DMS153 treated with DMSO at 0.1 percent for 48 hours (cell line): ENCODE data around the gene LGR4.
A peak's percentile ranks its signal among the peaks of the same experiment; 100 is the strongest.

Experiments
- DNase-seq: peaks from one replicate; lab custom pipeline; 2025; ENCODE audit not compliant: unreplicated experiment; lab: John Stamatoyannopoulos, UW

The LGR4 gene

DNA sequence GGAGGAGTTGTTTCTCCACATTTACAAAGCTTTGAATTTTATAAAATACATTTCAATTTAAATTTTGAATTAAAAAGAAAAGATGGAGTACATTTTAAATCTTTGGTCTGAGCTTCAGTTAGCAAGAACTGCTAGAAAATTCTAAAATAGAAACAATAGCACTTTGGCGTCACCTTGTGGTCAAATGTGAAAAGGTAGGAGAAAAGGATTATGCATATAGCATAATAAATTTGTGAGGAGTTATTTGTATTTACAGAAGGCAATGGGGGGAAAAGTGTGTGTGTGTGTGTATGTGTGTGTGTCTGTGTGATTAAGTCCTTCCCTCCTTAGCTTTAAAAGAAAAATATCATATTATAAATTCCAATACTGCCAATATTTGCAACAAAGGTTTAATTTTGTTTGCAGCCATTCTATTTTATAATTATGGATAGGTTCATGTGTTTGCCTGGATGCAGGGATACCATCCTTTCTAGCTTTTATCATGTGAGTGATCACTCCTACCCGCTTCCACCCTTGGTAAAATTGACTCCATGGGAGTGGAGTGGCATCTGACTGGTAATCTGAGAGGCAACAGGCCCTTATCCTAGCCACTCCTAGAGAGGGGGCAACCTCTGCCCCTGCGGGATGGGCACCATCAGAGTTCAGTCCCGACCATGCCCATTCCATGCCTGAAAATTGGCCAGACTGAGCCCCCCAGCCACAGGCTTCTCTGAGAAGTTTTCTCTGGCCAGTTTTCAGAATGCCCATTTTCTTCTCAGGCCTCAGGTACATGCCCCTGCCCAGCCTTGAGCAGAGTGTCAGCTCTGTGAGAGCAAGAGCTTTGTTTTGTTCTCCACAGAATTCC lies 13.6 kb upstream of the LGR4 start:
- DNase-seq: peak; percentile 69

- DNase-seq: no peak
Observed at GRCh38 chr11:27482793-27483192, 10.2 kb upstream of the LGR4 start.

DNA sequence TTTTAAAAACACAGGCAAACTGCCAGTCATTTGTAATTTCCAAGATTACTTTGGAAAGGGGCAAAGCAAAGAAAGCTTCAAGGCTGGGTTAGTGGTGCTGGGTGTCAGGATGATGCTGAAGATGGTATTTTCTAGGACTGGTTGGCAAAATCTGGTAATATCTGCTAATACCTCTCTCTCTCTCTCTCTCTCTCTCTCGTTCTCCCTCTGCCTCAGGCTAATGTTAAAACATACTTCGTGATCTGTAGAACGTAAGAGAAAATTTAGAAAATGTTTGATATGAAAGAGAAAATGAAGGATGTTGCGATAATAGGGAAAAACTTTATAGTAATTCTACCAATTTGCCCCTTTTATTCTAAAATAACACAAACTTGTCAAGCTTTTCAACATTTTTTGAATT lies 9.4 kb upstream of the LGR4 start:
- no peak for DNase-seq

DNA sequence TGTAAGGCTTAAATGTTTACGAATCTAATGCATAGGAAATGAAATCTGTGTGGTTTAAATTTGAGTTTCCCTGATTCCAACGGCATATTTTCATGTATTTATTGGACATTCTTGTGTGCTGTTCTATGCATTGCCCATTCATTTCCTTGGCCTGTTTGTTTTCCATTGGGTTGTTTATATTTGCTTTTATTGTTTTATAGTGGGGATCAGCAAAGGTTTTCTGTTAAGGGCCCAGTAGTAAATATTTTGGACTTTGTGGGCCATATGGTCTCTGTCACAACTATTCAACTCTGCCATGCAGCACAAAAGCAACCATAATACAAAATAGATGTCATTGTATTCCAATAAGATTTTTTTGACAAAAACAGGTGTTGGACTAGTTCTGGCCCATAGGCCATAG lies 5.2 kb upstream of the LGR4 start:
- no peak for DNase-seq

- no peak for DNase-seq
Observed at GRCh38 chr11:27477243-27477642, 4.7 kb upstream of the LGR4 start.

GRCh38 chr11:27475622-27476021 lies 3.0 kb upstream of the LGR4 start:
- no peak for DNase-seq

GRCh38 chr11:27473017-27473406 lies 422 bp upstream of the LGR4 start:
- DNase-seq: no peak

- DNase-seq: no peak
Observed at GRCh38 chr11:27471589-27472397, 797 bp downstream of the LGR4 start.

DNA sequence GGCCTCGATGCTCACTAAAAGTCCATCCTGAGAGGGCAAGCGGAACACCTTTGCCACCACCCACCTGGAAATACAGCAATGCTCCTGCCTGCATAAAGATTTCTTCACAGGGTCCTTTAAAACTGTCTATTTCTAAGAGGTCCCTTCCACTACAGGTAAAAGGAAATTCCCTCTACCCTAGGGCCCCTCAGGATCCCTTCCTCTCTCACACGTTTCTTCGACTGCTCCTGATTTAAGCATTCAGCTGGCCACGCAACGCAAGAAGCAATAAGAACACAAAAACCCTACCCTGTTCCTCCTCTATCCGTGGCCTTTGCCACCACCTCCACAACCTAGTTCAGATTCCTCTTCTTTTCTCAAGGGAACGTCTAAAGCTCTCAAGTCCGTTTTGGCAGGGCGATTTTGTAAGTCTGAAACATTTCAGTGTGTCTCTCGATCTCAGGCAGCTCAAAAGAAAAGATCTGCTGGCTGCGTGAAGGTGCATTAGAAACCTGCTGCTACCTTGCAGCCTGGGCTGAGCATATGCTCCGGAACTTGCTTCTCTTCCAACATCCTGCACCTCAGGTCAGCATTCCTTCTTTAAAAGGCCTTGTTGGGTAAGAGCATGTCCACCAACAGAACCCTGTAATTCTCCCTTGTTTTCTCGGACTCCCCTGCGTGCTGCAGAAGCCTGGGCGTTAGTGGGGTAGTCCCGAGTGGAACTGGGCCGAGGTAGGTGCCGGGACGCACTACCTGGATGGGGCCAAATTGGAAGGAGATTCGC lies 1.6 kb downstream of the LGR4 start:
- DNase-seq: no peak

DNA sequence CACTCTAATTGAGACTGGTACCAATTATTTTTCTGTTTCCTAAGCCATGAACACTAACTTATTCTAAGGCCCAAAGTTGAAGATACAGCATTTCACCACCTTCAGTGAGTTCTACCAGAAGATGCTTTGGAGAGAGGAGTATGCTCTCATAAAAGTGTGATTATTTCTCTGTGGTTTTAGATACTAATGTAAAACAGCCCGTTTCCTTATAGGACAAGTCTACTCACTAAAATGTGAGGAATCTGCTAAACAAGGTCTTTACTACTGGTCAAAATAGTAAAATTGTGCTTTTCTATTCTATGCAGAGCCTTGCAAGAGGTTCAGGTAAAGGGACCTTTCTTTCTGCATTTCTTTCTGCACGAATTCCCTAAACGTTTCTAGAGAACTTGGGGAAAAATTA lies 2.4 kb downstream of the LGR4 start:
- no peak for DNase-seq

DNA sequence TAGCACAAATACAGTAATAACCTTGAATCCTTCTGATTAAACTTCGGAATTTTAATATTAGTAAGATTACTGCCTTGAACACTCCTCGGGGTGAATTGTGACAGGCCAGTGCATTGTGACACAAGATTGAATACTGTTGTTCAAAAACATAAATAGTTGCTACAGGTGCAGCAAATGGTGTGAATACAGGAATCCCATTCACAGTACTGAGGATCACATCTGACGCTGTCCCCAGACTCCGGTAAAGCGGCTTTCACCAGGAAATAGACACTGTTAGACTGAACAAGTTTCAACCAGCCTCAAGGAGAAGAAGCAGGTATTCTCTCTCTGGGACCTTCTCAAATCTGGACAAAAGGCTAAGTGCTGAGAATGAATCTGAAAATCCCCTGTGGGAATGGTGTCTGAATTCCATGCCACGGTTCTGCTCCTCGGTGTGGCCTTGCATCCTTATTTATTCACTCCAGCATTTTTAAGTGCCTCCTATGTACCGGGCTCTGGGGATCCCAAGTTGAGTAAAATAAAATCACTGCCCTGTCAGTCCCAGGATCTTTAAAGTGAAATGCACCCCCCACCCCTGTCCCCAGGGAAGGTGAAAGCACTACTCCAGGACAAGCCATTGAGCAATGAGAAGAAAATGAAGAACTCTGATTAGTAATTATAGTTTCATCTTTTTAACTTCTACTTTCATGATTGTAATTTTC lies 3.4 kb downstream of the LGR4 start:
- DNase-seq: no peak

DNA sequence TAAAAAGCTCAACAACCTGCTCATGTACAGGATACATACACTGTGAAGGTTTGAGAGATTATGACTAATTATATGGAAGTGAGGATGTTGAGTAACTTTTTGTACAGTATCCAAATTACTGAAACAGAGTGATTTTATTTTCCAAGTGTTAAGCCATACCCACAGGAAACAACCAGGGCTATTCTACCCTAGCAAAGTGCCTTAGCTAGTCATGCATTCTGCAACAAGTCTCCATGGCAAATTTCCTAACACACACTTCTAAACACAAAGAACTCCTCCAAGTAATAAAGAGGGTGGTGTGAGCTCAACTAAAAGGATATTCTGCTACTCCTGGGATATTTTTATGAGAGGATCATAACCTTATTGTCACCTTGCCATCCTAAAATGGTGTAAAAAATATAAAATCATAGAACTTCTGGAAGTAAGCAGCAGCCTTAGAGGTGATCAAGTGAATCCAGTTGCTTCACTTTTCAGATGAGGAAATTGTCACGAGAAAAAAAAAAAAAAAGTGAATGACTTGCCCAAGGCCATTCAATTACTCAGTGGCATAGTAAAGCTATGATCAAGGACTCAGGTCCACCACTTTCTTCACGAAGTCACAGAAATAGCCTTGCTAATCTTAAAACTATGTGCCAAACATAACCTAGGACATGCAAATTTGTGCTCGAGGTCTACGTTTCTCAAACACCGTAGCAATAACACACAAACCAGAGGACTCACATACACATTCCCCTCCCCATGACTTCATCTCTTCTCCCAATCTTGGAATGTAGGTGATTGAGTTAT lies 4.2 kb downstream of the LGR4 start:
- DNase-seq: no peak

DNA sequence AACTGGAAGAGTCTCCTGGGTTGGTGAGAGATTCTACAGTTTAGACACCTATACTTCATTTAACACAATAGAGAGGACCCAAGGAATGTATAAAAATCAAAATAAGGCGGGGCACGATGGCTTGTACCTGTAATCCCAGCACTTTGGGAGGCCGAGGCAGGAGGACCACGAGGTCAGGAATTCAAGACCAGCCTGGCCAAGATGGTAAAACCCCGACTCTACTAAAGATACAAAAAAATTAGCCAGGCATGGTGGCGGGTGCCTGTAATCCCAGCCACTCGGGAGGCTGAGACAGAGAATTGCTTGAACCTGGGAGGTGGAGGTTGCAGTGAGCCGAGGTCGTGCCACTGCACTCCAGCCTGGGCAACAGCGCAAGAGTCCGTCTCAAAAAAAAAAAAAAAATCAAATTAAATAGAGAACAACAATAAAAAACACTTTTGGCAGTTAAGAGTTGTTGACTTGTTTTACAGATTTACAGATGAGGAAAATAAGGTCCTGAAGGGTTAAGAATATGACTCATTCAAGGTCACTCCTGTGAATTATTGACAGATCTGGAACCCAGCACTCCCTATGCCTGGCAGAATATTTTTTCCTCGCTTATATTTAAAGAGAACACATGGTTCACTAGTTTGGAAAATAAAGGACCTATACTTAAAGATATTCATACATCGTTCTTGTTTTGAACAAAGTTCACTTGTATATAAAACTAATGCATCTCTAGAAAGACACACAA lies 5.2 kb downstream of the LGR4 start:
- DNase-seq: no peak

DNA sequence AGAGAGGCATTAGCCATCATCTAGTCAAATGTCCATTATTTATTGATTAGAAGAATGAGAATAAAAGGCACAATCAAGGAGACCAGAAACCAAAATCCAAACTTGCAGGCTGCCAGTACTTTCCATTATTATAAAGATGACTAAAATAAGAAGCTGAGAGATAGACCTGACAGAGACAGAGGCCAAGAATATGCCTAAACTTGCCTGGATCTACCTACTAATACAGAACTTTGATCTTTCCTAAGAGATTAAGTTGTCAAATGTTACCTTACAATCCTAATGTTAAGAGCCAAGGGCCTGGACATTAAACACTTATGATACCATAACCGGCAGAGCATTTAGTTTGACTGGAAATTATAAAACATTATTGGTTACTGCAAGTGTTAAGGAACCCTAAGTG lies 6.2 kb downstream of the LGR4 start:
- no peak for DNase-seq

GRCh38 chr11:27465629-27466028 lies 7.0 kb downstream of the LGR4 start:
- no peak for DNase-seq

DNA sequence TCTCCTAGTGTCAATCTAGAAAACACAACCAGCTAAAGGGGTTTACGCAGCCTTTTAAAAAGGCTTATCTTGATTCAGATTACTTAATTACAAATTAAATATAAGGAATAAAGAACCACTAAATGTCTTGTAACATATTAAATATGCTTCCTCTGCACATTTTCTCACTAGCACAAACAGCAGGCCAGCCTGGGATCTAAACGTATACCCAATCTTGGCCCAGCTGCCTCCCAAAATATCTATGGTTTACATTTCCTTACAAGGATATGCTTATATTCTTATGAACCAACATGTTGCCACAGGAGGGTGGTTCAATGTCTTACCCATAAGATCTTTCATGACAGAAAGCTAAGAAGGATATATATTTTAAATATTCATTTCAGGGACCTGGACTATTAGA lies 7.7 kb downstream of the LGR4 start:
- DNase-seq: no peak

- no peak for DNase-seq
Observed at GRCh38 chr11:27464289-27464696, 8.3 kb downstream of the LGR4 start.

DNA sequence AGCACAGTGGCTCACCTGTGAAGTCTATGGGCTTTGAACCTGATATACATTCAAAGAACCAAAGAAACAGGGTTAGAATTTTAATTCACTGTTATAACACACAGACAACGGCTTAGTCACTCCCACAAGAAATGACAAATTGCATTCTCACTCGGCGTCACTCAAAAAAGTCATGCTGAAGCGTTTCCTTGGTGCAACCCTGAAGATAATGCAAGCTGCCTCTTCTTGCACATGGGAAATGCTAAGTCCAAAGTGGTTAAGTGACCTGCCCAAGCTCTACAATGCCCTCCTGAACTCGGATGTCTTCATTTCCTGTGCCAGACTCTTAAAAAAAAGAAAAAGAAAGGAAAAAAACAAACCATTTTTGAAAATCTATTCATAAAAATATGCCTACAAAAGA lies 10.0 kb downstream of the LGR4 start:
- no peak for DNase-seq

DNA sequence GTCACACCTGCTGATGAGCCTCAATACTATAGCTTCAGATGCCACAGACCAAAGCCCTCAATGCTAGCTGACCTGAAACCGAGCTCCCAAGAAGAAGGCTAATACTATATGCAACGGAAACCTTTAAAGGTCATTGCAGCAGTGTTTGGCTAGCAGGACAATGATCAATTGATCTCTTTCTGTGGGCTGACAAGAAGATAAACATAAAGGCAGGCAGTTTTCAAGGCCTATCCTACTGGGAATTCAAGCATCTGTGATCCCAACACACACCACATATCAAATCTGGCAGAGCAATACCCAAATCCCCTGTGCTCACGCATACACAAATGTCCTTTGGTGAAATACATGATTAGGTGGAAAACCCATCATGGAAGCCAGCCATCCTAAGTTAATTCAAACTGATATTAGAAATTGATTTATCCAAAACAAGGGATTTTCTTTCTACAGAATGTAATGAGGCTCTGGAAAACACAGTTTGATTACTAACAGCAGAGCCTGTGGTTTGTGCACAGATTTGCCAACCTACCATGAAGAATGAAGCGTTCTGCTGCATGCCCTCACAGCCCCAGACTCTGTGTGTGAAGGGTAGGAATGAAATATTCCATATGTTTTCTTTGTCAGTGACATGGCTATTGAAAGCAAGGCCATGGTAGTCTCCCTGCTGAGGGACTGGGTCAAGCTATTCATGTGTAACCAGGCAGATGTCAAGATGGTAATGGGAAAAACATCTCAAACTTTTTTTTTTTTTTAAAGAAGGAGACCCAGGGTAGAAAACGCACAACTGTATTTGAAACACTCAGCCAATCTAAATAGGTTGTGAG lies 12.2 kb downstream of the LGR4 start:
- DNase-seq: no peak
